Thyroid gland (tissue), 4 donors: ENCODE measurements around the gene KCNQ1.

Source experiments
- POLR2A ChIP-seq, 2 donors: fragments of 450-650 bp; IDR thresholded peaks; one replicate each; pipeline ENCODE4 v1.6.1; 2017; ENCODE audit warnings: antibody characterized with exemption in 2 of 2, mild to moderate bottlenecking in 2 of 2, moderate library complexity in 1 of 2
- TF ChIP-seq, protein P1 (sequence below), 6 experiments: fragments of 200-600 bp in 3 of 6; fragments of 450-650 bp in 3 of 6; sonication (generic) in 3 of 6; IDR thresholded peaks; one replicate each; pipeline ENCODE4 v1.5.1; 2016 to 2019; ENCODE audit warnings: antibody characterized with exemption in 6 of 6, mild to moderate bottlenecking in 2 of 6, inconsistent platforms in 1 of 6, moderate library complexity in 1 of 6

DNA sequence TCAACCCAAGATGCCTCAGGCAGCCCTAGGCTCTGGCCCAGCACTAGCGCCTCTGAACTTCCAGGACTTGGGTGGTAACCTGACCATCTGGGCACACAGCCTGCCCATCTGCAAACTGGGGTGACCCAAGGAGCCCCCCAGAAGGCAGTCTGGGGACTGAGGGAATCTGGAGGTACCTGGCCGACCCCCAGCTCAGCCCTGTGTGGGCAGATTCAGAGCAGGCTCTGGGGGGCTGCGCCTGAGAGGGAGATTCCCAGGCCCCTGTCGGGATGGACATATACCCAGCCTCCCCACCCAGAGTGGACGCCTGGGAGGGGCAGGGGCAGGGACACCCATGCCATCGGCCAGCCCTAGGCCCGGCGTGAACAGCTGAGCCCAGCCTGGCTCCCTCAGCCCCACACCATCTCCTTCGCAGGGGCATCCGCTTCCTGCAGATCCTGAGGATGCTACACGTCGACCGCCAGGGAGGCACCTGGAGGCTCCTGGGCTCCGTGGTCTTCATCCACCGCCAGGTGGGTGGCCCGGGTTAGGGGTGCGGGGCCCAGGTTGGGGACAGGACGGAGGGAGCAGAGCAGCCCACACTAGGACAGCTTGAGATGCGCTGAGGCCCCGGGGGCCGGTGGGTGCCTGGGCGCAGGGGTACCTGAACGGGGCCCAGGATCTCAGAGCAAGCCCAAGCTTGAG is 126.9 kb downstream of the KCNQ1 start:
- TF ChIP-seq, protein P1, sequence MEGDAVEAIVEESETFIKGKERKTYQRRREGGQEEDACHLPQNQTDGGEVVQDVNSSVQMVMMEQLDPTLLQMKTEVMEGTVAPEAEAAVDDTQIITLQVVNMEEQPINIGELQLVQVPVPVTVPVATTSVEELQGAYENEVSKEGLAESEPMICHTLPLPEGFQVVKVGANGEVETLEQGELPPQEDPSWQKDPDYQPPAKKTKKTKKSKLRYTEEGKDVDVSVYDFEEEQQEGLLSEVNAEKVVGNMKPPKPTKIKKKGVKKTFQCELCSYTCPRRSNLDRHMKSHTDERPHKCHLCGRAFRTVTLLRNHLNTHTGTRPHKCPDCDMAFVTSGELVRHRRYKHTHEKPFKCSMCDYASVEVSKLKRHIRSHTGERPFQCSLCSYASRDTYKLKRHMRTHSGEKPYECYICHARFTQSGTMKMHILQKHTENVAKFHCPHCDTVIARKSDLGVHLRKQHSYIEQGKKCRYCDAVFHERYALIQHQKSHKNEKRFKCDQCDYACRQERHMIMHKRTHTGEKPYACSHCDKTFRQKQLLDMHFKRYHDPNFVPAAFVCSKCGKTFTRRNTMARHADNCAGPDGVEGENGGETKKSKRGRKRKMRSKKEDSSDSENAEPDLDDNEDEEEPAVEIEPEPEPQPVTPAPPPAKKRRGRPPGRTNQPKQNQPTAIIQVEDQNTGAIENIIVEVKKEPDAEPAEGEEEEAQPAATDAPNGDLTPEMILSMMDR (IDR thresholded peaks at IDR 0.05), result no peak
- TF ChIP-seq POLR2A (IDR thresholded peaks at IDR 0.05), result no peak
